Tibial artery (tissue), 4 donors: ENCODE data around the gene ULK4.

Experiments used
- DNase-seq, 2 donors: peaks; one replicate each; pipeline ENCODE4 v3.0.0-alpha.2; 2019
- H3K27ac ChIP-seq, 2 donors: fragments of 200-600 bp; sonication (generic) in 1 of 2; 1 replicate in 1 of 2; 2 replicates in 1 of 2; pipeline ENCODE4 v1.5.1; 2018 to 2019; ENCODE audit warnings: mild to moderate bottlenecking in 1 of 2
- H3K27me3 ChIP-seq, 2 donors: fragments of 200-600 bp; sonication (generic) in 1 of 2; one replicate each; pipeline versions ENCODE4 v1.5.1 to v1.6.0; 2016 to 2019
- H3K36me3 ChIP-seq, 3 donors: fragments of 200-600 bp; sonication (generic) in 2 of 3; one replicate each; pipeline ENCODE4 v1.5.1; 2016 to 2019; ENCODE audit warnings: mild to moderate bottlenecking in 2 of 3
- H3K4me1 ChIP-seq, 4 donors: fragments of 200-600 bp; sonication (generic) in 2 of 4; 1 replicate in 3 of 4; 2 replicates in 1 of 4; pipeline ENCODE4 v1.5.1; 2016 to 2019
- H3K4me3 ChIP-seq, 2 donors: fragments of 200-600 bp; sonication (generic) in 1 of 2; 1 replicate in 1 of 2; 2 replicates in 1 of 2; pipeline ENCODE4 v1.5.1; 2018 to 2019; ENCODE audit warnings: mild to moderate bottlenecking in 2 of 2
- H3K9me3 ChIP-seq, 3 donors: fragments of 200-600 bp; sonication (generic) in 1 of 3; one replicate each; pipeline ENCODE4 v1.5.1; 2016 to 2019
- intact Hi-C: fragments of 100-400 bp; cut with DNase I; formaldehyde crosslinking; loops from one replicate; pipeline ENCODE4 v1.15.0; 2023; ENCODE audit warnings: low total_unique reads
- TF ChIP-seq, protein P1 (sequence below), 2 experiments: fragments of 200-600 bp in 1 of 2; fragments of 450-650 bp in 1 of 2; IDR thresholded peaks; one replicate each; pipeline ENCODE4 v1.5.1; 2017 to 2019; ENCODE audit warnings: antibody characterized with exemption in 2 of 2, mild to moderate bottlenecking in 1 of 2, moderate library complexity in 1 of 2

The ULK4 gene

DNA sequence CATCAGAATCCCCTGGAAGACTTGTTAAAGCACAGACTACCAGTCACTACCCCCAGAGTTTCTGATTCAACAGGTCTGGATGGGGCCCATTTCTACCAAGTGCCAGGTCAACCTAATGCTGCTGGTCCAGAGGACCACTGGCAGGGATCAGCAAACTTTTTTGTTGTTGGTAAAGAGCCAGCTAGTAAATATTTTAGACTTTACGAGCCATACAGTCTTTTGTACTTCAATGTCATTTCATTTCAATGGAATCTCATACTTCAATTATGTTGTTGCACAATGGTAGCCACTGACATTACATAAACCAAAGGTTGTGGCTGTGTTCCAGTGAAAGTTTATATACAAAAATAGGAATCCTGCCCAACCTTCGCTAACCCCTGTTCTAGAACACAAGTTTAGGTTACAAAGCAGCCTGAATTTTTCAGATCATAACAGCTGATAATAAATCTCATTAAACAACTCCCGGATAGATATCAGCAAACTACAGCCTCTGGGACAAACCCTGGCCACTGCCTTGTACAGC is 28.7 kb downstream of the ULK4 start:
- H3K27ac ChIP-seq, result no peak overlapping the region
- intact Hi-C loops, result no loop called here
- TF ChIP-seq, protein P1, sequence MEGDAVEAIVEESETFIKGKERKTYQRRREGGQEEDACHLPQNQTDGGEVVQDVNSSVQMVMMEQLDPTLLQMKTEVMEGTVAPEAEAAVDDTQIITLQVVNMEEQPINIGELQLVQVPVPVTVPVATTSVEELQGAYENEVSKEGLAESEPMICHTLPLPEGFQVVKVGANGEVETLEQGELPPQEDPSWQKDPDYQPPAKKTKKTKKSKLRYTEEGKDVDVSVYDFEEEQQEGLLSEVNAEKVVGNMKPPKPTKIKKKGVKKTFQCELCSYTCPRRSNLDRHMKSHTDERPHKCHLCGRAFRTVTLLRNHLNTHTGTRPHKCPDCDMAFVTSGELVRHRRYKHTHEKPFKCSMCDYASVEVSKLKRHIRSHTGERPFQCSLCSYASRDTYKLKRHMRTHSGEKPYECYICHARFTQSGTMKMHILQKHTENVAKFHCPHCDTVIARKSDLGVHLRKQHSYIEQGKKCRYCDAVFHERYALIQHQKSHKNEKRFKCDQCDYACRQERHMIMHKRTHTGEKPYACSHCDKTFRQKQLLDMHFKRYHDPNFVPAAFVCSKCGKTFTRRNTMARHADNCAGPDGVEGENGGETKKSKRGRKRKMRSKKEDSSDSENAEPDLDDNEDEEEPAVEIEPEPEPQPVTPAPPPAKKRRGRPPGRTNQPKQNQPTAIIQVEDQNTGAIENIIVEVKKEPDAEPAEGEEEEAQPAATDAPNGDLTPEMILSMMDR (IDR thresholded peaks at IDR 0.05), result no peak

DNA sequence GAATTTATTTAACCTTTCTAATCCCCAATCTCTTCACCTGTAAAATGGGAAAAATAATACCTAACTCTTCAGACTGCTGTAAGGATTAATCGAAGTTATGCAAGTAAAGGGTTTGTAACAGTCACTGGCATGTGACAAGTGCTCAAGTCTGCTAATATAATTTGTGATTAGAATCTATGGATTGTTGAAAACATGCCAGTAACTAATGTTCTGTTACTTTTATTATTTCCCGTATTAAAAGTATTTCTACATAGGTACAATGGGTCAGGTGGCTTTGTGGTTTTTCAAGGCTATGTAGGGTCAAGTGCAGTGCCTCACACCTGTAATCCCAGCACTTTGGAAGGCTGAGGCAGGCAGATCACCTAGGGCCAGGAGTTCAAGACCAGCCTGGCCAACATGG is 29.4 kb downstream of the ULK4 start:
- TF ChIP-seq, protein P1 (IDR thresholded peaks at IDR 0.05), result no peak
- Histone ChIP-seq H3K4me1 (no peaks in the 10 kb centered on the region), H3K27me3 (no peaks in the 10 kb centered on the region), H3K36me3 (peaks cover 0 to 8% (median 0%) of the 10 kb centered on the region in 3 donors), H3K4me3 (no peak overlapping the region), H3K27ac (no peak overlapping the region), H3K9me3 (no peaks in the 10 kb centered on the region)
- intact Hi-C loops, result no loop called here
- no peak for DNase-seq

More for the DNA sequence above, 28.7 kb downstream of the ULK4 start:
- no peak overlapping the region for H3K4me3 ChIP-seq
- no peak for DNase-seq
- peaks cover 0 to 8% (median 0%) of the 10 kb centered on the region in 3 donors for H3K36me3 ChIP-seq
- no peaks in the 10 kb centered on the region for H3K4me1 ChIP-seq
- no peaks in the 10 kb centered on the region for H3K27me3 ChIP-seq
- H3K9me3 ChIP-seq, result no peaks in the 10 kb centered on the region

DNA sequence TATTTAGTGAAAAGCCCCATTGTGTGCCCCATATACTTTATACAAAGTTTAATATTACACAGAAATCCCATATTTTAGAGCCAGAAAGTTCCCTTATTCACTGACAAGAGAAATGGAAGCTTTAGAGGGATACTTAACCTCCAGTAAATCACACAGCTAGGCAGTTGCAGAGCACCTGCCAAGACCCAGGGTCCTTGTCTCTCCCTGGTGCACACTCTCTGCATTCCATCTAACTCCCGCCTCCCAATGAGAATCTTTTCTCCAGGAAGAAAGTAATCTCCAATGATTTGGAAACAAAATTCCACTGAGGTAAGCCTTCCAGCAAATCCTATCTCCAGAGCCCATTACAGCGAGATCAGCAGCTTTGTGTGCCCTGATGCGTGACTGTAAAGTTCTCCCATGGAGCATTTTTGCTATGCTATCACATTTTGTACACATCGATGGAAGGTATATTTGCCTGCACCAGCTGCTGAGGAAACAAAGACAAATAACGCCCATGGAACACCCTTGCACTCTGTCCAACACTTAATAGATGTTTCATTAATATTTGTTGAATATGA is 41.4 kb downstream of the ULK4 start:
- peaks cover 0 to 9% (median 0%) of the 10 kb centered on the region in 3 donors for H3K36me3 ChIP-seq
- H3K27ac ChIP-seq, result no peak overlapping the region
- intact Hi-C loops, result no loop called here
- no peaks in the 10 kb centered on the region for H3K4me1 ChIP-seq
- no peaks in the 10 kb centered on the region for H3K27me3 ChIP-seq
- TF ChIP-seq, protein P1 (IDR thresholded peaks at IDR 0.05), result no peak
- H3K4me3 ChIP-seq, result no peak overlapping the region
- no peaks in the 10 kb centered on the region for H3K9me3 ChIP-seq
- no peak for DNase-seq

DNA sequence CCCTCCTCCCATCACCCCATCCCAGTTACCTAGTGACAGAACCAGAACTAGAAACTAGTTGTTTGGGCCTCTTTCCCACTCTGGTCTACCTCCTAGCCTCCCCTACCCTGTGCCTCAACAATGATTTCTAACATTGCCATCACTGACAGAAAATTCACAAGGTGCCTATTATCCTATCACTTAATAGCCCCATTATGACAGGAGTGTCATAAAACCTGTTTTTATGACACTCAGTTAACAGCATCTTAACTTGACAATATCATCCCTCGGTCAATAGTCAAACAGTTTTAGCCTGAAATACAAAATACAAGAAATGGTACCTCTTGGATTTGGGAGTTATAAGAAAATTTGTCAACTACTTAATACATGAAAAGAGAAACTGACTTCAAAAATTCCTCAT is 46.5 kb downstream of the ULK4 start:
- H3K4me1 ChIP-seq, result no peaks in the 10 kb centered on the region
- no peak overlapping the region for H3K4me3 ChIP-seq
- TF ChIP-seq, protein P1 (IDR thresholded peaks at IDR 0.05), result no peak
- DNase-seq, result no peak
- peaks cover 6 to 13% (median 7%) of the 10 kb centered on the region in 3 donors for H3K36me3 ChIP-seq
- intact Hi-C loops, result no loop called here
- H3K9me3 ChIP-seq, result no peaks in the 10 kb centered on the region
- no peaks in the 10 kb centered on the region for H3K27me3 ChIP-seq
- H3K27ac ChIP-seq, result no peak overlapping the region

DNA sequence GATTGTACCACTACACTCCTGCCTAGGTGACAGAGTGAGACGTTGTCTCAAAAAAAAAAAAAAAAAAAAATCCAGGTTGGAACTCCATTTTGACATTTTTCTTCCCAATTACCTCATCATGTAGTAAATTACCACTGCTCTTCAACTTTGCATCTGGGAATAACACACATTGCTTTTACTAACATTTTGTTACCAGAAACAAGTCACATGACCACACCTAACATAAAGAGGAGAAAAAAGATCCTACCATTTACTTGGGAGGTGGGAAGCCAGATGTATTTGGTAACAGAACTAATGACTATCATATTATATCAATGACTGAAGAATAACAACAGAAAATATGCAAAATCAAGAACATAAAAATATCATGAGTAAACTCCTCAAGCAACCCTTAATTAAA is 49.6 kb downstream of the ULK4 start:
- DNase-seq, result no peak
- Histone ChIP-seq H3K36me3 (peaks cover 7 to 24% (median 10%) of the 10 kb centered on the region in 3 donors), H3K4me1 (no peaks in the 10 kb centered on the region), H3K4me3 (no peak overlapping the region), H3K27ac (no peak overlapping the region), H3K27me3 (no peaks in the 10 kb centered on the region), H3K9me3 (no peaks in the 10 kb centered on the region)
- intact Hi-C loops, result no loop called here
- TF ChIP-seq, protein P1 (IDR thresholded peaks at IDR 0.05), result no peak
